Measurements from ENCODE around the gene NFIA. TPM values are rescaled to one million over a fixed set of nuclear protein-coding genes. Genes with fewer than 3 reads are reported as not detected.

Gene NFIA
- total and polyA plus RNA-seq, 2 donors (not counting 1 experiment from before 2014, with no cell fraction given), result 5.4 to 11.0 TPM

DNA sequence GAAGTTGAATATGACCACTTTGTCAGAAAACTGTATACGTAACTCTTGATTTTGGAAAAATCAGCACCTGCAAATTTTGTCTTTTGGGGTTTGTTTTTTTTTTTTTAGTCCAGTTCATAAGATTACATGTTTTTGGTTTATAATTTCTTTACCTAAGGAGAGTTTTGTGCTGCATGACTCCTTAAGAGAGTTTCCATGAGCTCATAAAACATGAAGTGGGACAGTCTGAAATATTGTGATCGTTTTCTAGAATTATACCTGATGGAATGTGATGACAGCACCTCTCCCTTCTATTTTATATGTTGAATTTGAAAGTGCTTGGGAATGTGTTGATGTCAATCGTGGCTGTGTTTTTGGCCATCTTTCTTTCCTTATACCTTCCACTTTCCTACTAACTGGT, 158.5 kb downstream of the NFIA start:
- H3K4me3 ChIP-seq (replicated peaks in 1 of 4; ENCODE audit: control extremely low read depth in 1 of 4, insufficient read depth in 1 of 4, low read depth in 3 of 4, low read length in 4 of 4), result no peak overlapping the region
- H4K20me1 ChIP-seq (ENCODE audit: control insufficient read depth, extremely low read depth, insufficient read depth, low read length), result no peaks in the 10 kb centered on the region
- peak overlapping the region; percentile 92 for H2AFZ ChIP-seq (ENCODE audit: low read length)
- H3K4me2 ChIP-seq (ENCODE audit: extremely low read depth, insufficient read depth, low read length), result no peak overlapping the region
- no peaks in the 10 kb centered on the region for H3K27me3 ChIP-seq (ENCODE audit: control insufficient read depth, insufficient read depth, low read length)
- H3K4me1 ChIP-seq (ENCODE audit: control insufficient read depth, extremely low read depth, insufficient read depth, low read length), result peaks cover 6% of the 10 kb centered on the region
- no peak for DNase-seq (ENCODE audit: low read depth in 2 of 2)
- H3K27ac ChIP-seq (ENCODE audit: insufficient read depth, low read length), result no peak overlapping the region
- TF ChIP-seq, protein P1, sequence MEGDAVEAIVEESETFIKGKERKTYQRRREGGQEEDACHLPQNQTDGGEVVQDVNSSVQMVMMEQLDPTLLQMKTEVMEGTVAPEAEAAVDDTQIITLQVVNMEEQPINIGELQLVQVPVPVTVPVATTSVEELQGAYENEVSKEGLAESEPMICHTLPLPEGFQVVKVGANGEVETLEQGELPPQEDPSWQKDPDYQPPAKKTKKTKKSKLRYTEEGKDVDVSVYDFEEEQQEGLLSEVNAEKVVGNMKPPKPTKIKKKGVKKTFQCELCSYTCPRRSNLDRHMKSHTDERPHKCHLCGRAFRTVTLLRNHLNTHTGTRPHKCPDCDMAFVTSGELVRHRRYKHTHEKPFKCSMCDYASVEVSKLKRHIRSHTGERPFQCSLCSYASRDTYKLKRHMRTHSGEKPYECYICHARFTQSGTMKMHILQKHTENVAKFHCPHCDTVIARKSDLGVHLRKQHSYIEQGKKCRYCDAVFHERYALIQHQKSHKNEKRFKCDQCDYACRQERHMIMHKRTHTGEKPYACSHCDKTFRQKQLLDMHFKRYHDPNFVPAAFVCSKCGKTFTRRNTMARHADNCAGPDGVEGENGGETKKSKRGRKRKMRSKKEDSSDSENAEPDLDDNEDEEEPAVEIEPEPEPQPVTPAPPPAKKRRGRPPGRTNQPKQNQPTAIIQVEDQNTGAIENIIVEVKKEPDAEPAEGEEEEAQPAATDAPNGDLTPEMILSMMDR (conservative IDR thresholded peaks at IDR 0.05 in 1 of 2, IDR thresholded peaks at IDR 0.05 in 1 of 2; ENCODE audit: low read depth in 1 of 2, low read length in 2 of 2), result no peak
- H3K79me2 ChIP-seq (ENCODE audit: control insufficient read depth, insufficient read depth, low read length), result no peaks in the 10 kb centered on the region
- H3K36me3 ChIP-seq (ENCODE audit: control insufficient read depth, insufficient read depth, low read length), result no peaks in the 10 kb centered on the region
- no peaks in the 10 kb centered on the region for H3K9me3 ChIP-seq (ENCODE audit: control insufficient read depth, insufficient read depth, low read depth, low read length)
- H3K9ac ChIP-seq (ENCODE audit: insufficient read depth, low read length), result no peak overlapping the region

DNA sequence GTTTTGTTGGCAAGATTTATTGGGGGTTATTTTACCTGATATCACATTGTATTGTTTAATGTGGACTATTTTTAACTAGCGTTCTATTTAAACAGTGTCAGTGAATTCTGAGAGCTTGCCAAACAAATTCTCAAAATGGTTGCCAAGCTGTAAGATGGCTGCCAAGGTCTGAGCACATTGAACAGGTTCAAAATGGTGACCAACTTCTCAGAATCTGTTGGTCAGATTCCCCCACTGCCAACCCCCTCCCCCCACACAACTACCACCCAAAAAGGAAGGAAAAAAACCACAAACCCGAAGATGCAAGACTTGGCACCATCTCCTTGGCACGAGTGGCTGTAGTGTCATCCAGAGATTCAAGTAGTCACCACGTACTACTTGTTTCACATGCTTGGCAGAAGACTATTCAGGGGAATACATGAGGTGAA, 159.1 kb downstream of the NFIA start:
- no peaks in the 10 kb centered on the region for H3K27me3 ChIP-seq (ENCODE audit: control insufficient read depth, insufficient read depth, low read length)
- H3K27ac ChIP-seq (ENCODE audit: insufficient read depth, low read length), result no peak overlapping the region
- no peaks in the 10 kb centered on the region for H3K9me3 ChIP-seq (ENCODE audit: control insufficient read depth, insufficient read depth, low read depth, low read length)
- H2AFZ ChIP-seq (ENCODE audit: low read length), result peak overlapping the region; percentile 92
- peaks cover 6% of the 10 kb centered on the region for H3K4me1 ChIP-seq (ENCODE audit: control insufficient read depth, extremely low read depth, insufficient read depth, low read length)
- no peaks in the 10 kb centered on the region for H3K36me3 ChIP-seq (ENCODE audit: control insufficient read depth, insufficient read depth, low read length)
- H3K79me2 ChIP-seq (ENCODE audit: control insufficient read depth, insufficient read depth, low read length), result no peaks in the 10 kb centered on the region
- TF ChIP-seq, protein P1 (conservative IDR thresholded peaks at IDR 0.05 in 1 of 2, IDR thresholded peaks at IDR 0.05 in 1 of 2; ENCODE audit: low read depth in 1 of 2, low read length in 2 of 2), result no peak
- no peak for TF ChIP-seq EZH2 (IDR thresholded peaks at IDR 0.05; ENCODE audit: low read length, missing control alignments)
- H3K4me3 ChIP-seq (replicated peaks in 1 of 4; ENCODE audit: control extremely low read depth in 1 of 4, insufficient read depth in 1 of 4, low read depth in 3 of 4, low read length in 4 of 4), result peak overlapping the region in 1 of 4 experiments; percentile 6
- DNase-seq (ENCODE audit: low read depth in 2 of 2), result peak in 1 of 2 donors; percentile 33
- no peak overlapping the region for H3K4me2 ChIP-seq (ENCODE audit: extremely low read depth, insufficient read depth, low read length)
- H3K9ac ChIP-seq (ENCODE audit: insufficient read depth, low read length), result no peak overlapping the region
- no peaks in the 10 kb centered on the region for H4K20me1 ChIP-seq (ENCODE audit: control insufficient read depth, extremely low read depth, insufficient read depth, low read length)

DNA sequence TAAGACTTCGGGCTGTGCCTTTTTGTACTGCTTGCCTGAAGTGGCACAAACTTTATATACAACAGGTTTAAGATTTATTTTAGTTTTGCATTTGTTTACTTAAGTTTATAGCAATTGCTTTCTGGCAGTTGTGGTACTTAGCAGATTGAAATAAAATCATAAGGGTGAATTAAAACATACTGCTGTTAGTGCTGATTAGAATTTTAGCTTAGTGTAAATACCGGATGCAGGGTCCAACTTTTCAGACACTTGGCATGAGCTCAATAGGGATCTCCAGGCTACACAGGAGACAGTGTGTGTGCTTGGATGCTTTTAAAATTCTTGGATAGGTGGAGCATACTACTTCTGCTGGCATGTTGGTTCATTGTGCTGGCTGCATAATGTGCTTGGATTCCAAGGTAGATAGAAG, 159.6 kb downstream of the NFIA start:
- no peak overlapping the region for H3K4me2 ChIP-seq (ENCODE audit: extremely low read depth, insufficient read depth, low read length)
- no peak overlapping the region for H2AFZ ChIP-seq (ENCODE audit: low read length)
- no peaks in the 10 kb centered on the region for H4K20me1 ChIP-seq (ENCODE audit: control insufficient read depth, extremely low read depth, insufficient read depth, low read length)
- no peaks in the 10 kb centered on the region for H3K9me3 ChIP-seq (ENCODE audit: control insufficient read depth, insufficient read depth, low read depth, low read length)
- H3K36me3 ChIP-seq (ENCODE audit: control insufficient read depth, insufficient read depth, low read length), result no peaks in the 10 kb centered on the region
- DNase-seq (ENCODE audit: low read depth in 2 of 2), result no peak
- H3K27ac ChIP-seq (ENCODE audit: insufficient read depth, low read length), result no peak overlapping the region
- H3K4me3 ChIP-seq (replicated peaks in 1 of 4; ENCODE audit: control extremely low read depth in 1 of 4, insufficient read depth in 1 of 4, low read depth in 3 of 4, low read length in 4 of 4), result peak overlapping the region in 1 of 4 experiments; percentile 6
- H3K4me1 ChIP-seq (ENCODE audit: control insufficient read depth, extremely low read depth, insufficient read depth, low read length), result peaks cover 6% of the 10 kb centered on the region
- H3K9ac ChIP-seq (ENCODE audit: insufficient read depth, low read length), result no peak overlapping the region
- no peaks in the 10 kb centered on the region for H3K79me2 ChIP-seq (ENCODE audit: control insufficient read depth, insufficient read depth, low read length)
- no peaks in the 10 kb centered on the region for H3K27me3 ChIP-seq (ENCODE audit: control insufficient read depth, insufficient read depth, low read length)
- TF ChIP-seq EZH2 (IDR thresholded peaks at IDR 0.05; ENCODE audit: low read length, missing control alignments), result no peak
- TF ChIP-seq, protein P1 (conservative IDR thresholded peaks at IDR 0.05 in 1 of 2, IDR thresholded peaks at IDR 0.05 in 1 of 2; ENCODE audit: low read depth in 1 of 2, low read length in 2 of 2), result no peak

Data from fibroblast of lung (primary cell).